ENCODE data around the gene PROZ. TPM values are rescaled to one million over a fixed set of nuclear protein-coding genes. Genes with fewer than 3 reads are reported as not detected.

PROZ gene
- total RNA-seq, 2 experiments from 2014 or later, result not detected

GRCh38 chr13:113192279-113192678 lies 33.8 kb downstream of the PROZ start:
- H2AFZ ChIP-seq (ENCODE audit: low read length), result no peak overlapping the region
- H4K20me1 ChIP-seq (ENCODE audit: insufficient read depth, low read length), result no peaks in the 10 kb centered on the region
- H3K9me2 ChIP-seq (ENCODE audit: insufficient read depth, low read length), result no peaks in the 10 kb centered on the region
- H3K27ac ChIP-seq (ENCODE audit: low read depth, low read length, poor library complexity, severe bottlenecking), result no peak overlapping the region
- no TSS peak for BruUV-seq (replicated peaks)
- ChIA-PET POLR2A (no interaction called here), CTCF (ENCODE audit: unreplicated experiment) (no interaction called here)
- H3K9me3 ChIP-seq (ENCODE audit: low read length), result no peaks in the 10 kb centered on the region
- intact Hi-C loops (cut with micrococcal nuclease; ENCODE audit: unreplicated experiment), result no loop called here
- no peak overlapping the region for H3K4me2 ChIP-seq (ENCODE audit: low read length)
- no peak overlapping the region for H3K4me3 ChIP-seq (ENCODE audit: low read depth, low read length, poor library complexity, severe bottlenecking)
- H3K4me1 ChIP-seq (ENCODE audit: insufficient read depth, low read length, poor library complexity, severe bottlenecking), result no peaks in the 10 kb centered on the region
- DNase-seq (ENCODE audit: low spot score), result no peak
- H3K79me2 ChIP-seq (ENCODE audit: insufficient read depth, low read depth, low read length), result no peaks in the 10 kb centered on the region
- peaks cover 69% of the 10 kb centered on the region for H3K36me3 ChIP-seq (ENCODE audit: insufficient read depth, low read length)
- TF ChIP-seq, protein P1, sequence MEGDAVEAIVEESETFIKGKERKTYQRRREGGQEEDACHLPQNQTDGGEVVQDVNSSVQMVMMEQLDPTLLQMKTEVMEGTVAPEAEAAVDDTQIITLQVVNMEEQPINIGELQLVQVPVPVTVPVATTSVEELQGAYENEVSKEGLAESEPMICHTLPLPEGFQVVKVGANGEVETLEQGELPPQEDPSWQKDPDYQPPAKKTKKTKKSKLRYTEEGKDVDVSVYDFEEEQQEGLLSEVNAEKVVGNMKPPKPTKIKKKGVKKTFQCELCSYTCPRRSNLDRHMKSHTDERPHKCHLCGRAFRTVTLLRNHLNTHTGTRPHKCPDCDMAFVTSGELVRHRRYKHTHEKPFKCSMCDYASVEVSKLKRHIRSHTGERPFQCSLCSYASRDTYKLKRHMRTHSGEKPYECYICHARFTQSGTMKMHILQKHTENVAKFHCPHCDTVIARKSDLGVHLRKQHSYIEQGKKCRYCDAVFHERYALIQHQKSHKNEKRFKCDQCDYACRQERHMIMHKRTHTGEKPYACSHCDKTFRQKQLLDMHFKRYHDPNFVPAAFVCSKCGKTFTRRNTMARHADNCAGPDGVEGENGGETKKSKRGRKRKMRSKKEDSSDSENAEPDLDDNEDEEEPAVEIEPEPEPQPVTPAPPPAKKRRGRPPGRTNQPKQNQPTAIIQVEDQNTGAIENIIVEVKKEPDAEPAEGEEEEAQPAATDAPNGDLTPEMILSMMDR (conservative IDR thresholded peaks at IDR 0.05; ENCODE audit: low read length), result no peak
- no peak for TF ChIP-seq EZH2phosphoT487 (IDR thresholded peaks at IDR 0.05; ENCODE audit: borderline replicate concordance, low read depth, low read length)

- no peaks in the 10 kb centered on the region for H3K79me2 ChIP-seq (ENCODE audit: insufficient read depth, low read depth, low read length)
- DNase-seq (ENCODE audit: low spot score), result no peak
- ChIA-PET CTCF (ENCODE audit: unreplicated experiment) (no interaction called here), POLR2A (no interaction called here)
- no peak for TF ChIP-seq EZH2phosphoT487 (IDR thresholded peaks at IDR 0.05; ENCODE audit: borderline replicate concordance, low read depth, low read length)
- TF ChIP-seq, protein P1 (conservative IDR thresholded peaks at IDR 0.05; ENCODE audit: low read length), result no peak
- no peak overlapping the region for H3K4me3 ChIP-seq (ENCODE audit: low read depth, low read length, poor library complexity, severe bottlenecking)
- no TSS peak for BruUV-seq (replicated peaks)
- H3K4me2 ChIP-seq (ENCODE audit: low read length), result no peak overlapping the region
- no peak overlapping the region for H3K27ac ChIP-seq (ENCODE audit: low read depth, low read length, poor library complexity, severe bottlenecking)
- no peak overlapping the region for H2AFZ ChIP-seq (ENCODE audit: low read length)
- no peaks in the 10 kb centered on the region for H3K4me1 ChIP-seq (ENCODE audit: insufficient read depth, low read length, poor library complexity, severe bottlenecking)
- no peaks in the 10 kb centered on the region for H4K20me1 ChIP-seq (ENCODE audit: insufficient read depth, low read length)
- no peaks in the 10 kb centered on the region for H3K9me2 ChIP-seq (ENCODE audit: insufficient read depth, low read length)
- intact Hi-C loops (cut with micrococcal nuclease; ENCODE audit: unreplicated experiment), result no loop called here
- H3K9me3 ChIP-seq (ENCODE audit: low read length), result no peaks in the 10 kb centered on the region
- peaks cover 75% of the 10 kb centered on the region for H3K36me3 ChIP-seq (ENCODE audit: insufficient read depth, low read length)
Observed at GRCh38 chr13:113192902-113193301, 34.5 kb downstream of the PROZ start.

- Histone ChIP-seq H3K79me2 (ENCODE audit: insufficient read depth, low read depth, low read length) (no peaks in the 10 kb centered on the region; the same call in 1 of the 2 replicates), H3K4me3 (ENCODE audit: low read depth, low read length, poor library complexity, severe bottlenecking) (no peak overlapping the region), H3K27ac (ENCODE audit: low read depth, low read length, poor library complexity, severe bottlenecking) (no peak overlapping the region), H4K20me1 (ENCODE audit: insufficient read depth, low read length) (no peaks in the 10 kb centered on the region), H3K4me2 (ENCODE audit: low read length) (no peak overlapping the region), H2AFZ (ENCODE audit: low read length) (no peak overlapping the region), H3K9me2 (ENCODE audit: insufficient read depth, low read length) (no peaks in the 10 kb centered on the region), H3K9me3 (ENCODE audit: low read length) (no peaks in the 10 kb centered on the region), H3K4me1 (ENCODE audit: insufficient read depth, low read length, poor library complexity, severe bottlenecking) (no peaks in the 10 kb centered on the region), H3K36me3 (ENCODE audit: insufficient read depth, low read length) (peaks cover 78% of the 10 kb centered on the region)
- intact Hi-C loops (cut with micrococcal nuclease; ENCODE audit: unreplicated experiment), result no loop called here
- POLR2A ChIA-PET, result interaction anchor here (0.6 kb wide), 1 partner anchor 74 kb away, joined by 3 read pairs; no protein-coding TSS in a partner anchor
- no peak for TF ChIP-seq EZH2phosphoT487 (IDR thresholded peaks at IDR 0.05; ENCODE audit: borderline replicate concordance, low read depth, low read length)
- TF ChIP-seq, protein P1 (conservative IDR thresholded peaks at IDR 0.05; ENCODE audit: low read length), result no peak
- no peak for DNase-seq (ENCODE audit: low spot score)
- no TSS peak for BruUV-seq (replicated peaks)
- CTCF ChIA-PET (ENCODE audit: unreplicated experiment), result no interaction called here
Observed at GRCh38 chr13:113195360-113195759, 36.9 kb downstream of the PROZ start.
